HL-60 (cell line): ENCODE measurements around the gene ANKRD11.

Experiments
- GABPA ChIP-seq: IDR thresholded peaks from 2 replicates; pipeline ENCODE4 v1.6.1; 2012; ENCODE audit warnings: low read depth
- POLR2AphosphoS5 ChIP-seq: IDR thresholded peaks from 2 replicates; pipeline ENCODE4 v1.6.1; 2012; ENCODE audit warnings: low read depth
- TF ChIP-seq, protein P1 (sequence below): IDR thresholded peaks from one replicate; pipeline ENCODE4 v1.5.1; 2011; ENCODE audit warnings: low read length, control low read depth, inconsistent platforms; ENCODE audit not compliant: insufficient read depth
- TF ChIP-seq, protein P2 (sequence below): IDR thresholded peaks from 2 replicates; pipeline ENCODE4 v1.6.1; 2012; ENCODE audit warnings: low read depth; ENCODE audit not compliant: insufficient replicate concordance

DNA sequence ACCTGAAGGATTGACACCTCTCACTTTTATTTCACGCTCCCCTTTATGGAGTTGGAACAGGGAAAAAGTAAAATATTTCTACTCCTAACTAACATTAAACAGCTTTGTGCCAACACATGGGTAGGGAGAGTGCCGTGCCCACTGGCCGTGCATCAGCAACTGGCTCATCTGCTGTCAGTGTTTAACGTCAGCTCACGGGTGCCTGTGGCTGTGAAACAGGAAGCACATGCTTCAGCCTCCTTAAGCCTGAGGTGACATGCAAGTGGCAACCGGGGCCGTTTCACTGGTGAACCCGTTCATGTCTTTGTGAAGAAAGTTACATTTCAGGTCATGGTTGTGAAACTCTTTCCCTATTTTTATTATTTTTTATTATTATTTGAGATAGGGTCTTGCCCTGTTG is 21.0 kb upstream of the ANKRD11 start:
- TF ChIP-seq, protein P1, sequence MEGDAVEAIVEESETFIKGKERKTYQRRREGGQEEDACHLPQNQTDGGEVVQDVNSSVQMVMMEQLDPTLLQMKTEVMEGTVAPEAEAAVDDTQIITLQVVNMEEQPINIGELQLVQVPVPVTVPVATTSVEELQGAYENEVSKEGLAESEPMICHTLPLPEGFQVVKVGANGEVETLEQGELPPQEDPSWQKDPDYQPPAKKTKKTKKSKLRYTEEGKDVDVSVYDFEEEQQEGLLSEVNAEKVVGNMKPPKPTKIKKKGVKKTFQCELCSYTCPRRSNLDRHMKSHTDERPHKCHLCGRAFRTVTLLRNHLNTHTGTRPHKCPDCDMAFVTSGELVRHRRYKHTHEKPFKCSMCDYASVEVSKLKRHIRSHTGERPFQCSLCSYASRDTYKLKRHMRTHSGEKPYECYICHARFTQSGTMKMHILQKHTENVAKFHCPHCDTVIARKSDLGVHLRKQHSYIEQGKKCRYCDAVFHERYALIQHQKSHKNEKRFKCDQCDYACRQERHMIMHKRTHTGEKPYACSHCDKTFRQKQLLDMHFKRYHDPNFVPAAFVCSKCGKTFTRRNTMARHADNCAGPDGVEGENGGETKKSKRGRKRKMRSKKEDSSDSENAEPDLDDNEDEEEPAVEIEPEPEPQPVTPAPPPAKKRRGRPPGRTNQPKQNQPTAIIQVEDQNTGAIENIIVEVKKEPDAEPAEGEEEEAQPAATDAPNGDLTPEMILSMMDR: no peak
- no peak for TF ChIP-seq POLR2AphosphoS5
- TF ChIP-seq, protein P2, sequence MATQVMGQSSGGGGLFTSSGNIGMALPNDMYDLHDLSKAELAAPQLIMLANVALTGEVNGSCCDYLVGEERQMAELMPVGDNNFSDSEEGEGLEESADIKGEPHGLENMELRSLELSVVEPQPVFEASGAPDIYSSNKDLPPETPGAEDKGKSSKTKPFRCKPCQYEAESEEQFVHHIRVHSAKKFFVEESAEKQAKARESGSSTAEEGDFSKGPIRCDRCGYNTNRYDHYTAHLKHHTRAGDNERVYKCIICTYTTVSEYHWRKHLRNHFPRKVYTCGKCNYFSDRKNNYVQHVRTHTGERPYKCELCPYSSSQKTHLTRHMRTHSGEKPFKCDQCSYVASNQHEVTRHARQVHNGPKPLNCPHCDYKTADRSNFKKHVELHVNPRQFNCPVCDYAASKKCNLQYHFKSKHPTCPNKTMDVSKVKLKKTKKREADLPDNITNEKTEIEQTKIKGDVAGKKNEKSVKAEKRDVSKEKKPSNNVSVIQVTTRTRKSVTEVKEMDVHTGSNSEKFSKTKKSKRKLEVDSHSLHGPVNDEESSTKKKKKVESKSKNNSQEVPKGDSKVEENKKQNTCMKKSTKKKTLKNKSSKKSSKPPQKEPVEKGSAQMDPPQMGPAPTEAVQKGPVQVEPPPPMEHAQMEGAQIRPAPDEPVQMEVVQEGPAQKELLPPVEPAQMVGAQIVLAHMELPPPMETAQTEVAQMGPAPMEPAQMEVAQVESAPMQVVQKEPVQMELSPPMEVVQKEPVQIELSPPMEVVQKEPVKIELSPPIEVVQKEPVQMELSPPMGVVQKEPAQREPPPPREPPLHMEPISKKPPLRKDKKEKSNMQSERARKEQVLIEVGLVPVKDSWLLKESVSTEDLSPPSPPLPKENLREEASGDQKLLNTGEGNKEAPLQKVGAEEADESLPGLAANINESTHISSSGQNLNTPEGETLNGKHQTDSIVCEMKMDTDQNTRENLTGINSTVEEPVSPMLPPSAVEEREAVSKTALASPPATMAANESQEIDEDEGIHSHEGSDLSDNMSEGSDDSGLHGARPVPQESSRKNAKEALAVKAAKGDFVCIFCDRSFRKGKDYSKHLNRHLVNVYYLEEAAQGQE: no peak
- no peak for TF ChIP-seq GABPA
